ENCODE measurements around the gene HS2ST1.
"Not testable (repeated sequence)": the region's sequence is repeated elsewhere in the genome, so short reads cannot be mapped to it uniquely, and the experiment has no call there.

The HS2ST1 gene

GRCh38 chr1:86981482-86982213, 67.2 kb downstream of the HS2ST1 start:
- no peak for TF ChIP-seq FOXM1 (IDR thresholded peaks at IDR 0.05; ENCODE audit: borderline replicate concordance)
- TF ChIP-seq ELF4 (IDR thresholded peaks at IDR 0.05) = no peak
- TF ChIP-seq CTBP1 (IDR thresholded peaks at IDR 0.05; ENCODE audit: borderline replicate concordance) = no peak
- TF ChIP-seq ZNF384 (IDR thresholded peaks at IDR 0.05) = no peak
- TF ChIP-seq FOXK2 (IDR thresholded peaks at IDR 0.05) = no peak
- no peak for TF ChIP-seq SUZ12 (IDR thresholded peaks at IDR 0.05)
- TF ChIP-seq L3MBTL2 (conservative IDR thresholded peaks at IDR 0.05) = no peak
- no peak for TF ChIP-seq LEF1 (IDR thresholded peaks at IDR 0.05; ENCODE audit: borderline replicate concordance)
- TF ChIP-seq SP1 (IDR thresholded peaks at IDR 0.05) = no peak
- no peak for TF ChIP-seq HDGF (IDR thresholded peaks at IDR 0.05; ENCODE audit: borderline replicate concordance)
- TF ChIP-seq TARDBP (IDR thresholded peaks at IDR 0.05) = no peak
- TF ChIP-seq ARNT (IDR thresholded peaks at IDR 0.05) = no peak
- no peak for TF ChIP-seq FOXA1 (IDR thresholded peaks at IDR 0.05)
- TF ChIP-seq, protein P1, sequence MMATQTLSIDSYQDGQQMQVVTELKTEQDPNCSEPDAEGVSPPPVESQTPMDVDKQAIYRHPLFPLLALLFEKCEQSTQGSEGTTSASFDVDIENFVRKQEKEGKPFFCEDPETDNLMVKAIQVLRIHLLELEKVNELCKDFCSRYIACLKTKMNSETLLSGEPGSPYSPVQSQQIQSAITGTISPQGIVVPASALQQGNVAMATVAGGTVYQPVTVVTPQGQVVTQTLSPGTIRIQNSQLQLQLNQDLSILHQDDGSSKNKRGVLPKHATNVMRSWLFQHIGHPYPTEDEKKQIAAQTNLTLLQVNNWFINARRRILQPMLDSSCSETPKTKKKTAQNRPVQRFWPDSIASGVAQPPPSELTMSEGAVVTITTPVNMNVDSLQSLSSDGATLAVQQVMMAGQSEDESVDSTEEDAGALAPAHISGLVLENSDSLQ (IDR thresholded peaks at IDR 0.05) = no peak
- no peak for TF ChIP-seq BHLHE40 (IDR thresholded peaks at IDR 0.05; ENCODE audit: borderline replicate concordance)
- ChIA-PET POLR2A (no interaction called here), CTCF (interaction anchor here (0.6 kb wide), 1 partner anchor 15 kb away, joined by 3 read pairs; no protein-coding TSS in a partner anchor)
- no peak for DNase-seq (ENCODE audit: extremely low spot score)

- ChIA-PET POLR2A (interaction anchor here (0.6 to 1.1 kb wide), 2 partner anchors 10 to 70 kb away, joined by 3 to 4 read pairs; partner anchors contain the start of gene SELENOF), CTCF (interaction anchor here (0.6 to 1.3 kb wide), 2 partner anchors 92 to 145 kb away, joined by 5 to 6 read pairs; no protein-coding TSS in a partner anchor)
- DNase-seq (ENCODE audit: extremely low spot score) = not testable (repeated sequence)
Observed at GRCh38 chr1:86983677-86984076, 69.2 kb downstream of the HS2ST1 start.

- ChIA-PET POLR2A (interaction anchor here (1.0 kb wide), 1 partner anchor 39 kb away, joined by 3 read pairs; no protein-coding TSS in a partner anchor), CTCF (no interaction called here)
- DNase-seq (ENCODE audit: extremely low spot score) = no peak
- TF ChIP-seq SUZ12 (IDR thresholded peaks at IDR 0.05) (no peak), ZNF384 (IDR thresholded peaks at IDR 0.05) (no peak), HDGF (IDR thresholded peaks at IDR 0.05; ENCODE audit: borderline replicate concordance) (no peak), TARDBP (IDR thresholded peaks at IDR 0.05) (no peak), ELF4 (IDR thresholded peaks at IDR 0.05) (no peak), ARNT (IDR thresholded peaks at IDR 0.05) (no peak), FOXA1 (IDR thresholded peaks at IDR 0.05) (no peak), LEF1 (IDR thresholded peaks at IDR 0.05; ENCODE audit: borderline replicate concordance) (no peak), SP1 (IDR thresholded peaks at IDR 0.05) (no peak), CTBP1 (IDR thresholded peaks at IDR 0.05; ENCODE audit: borderline replicate concordance) (no peak)
Observed at GRCh38 chr1:86987446-86987845, 73.0 kb downstream of the HS2ST1 start.

GRCh38 chr1:86988835-86989234, 74.4 kb downstream of the HS2ST1 start:
- ChIA-PET POLR2A (no interaction called here), CTCF (no interaction called here)
- TF ChIP-seq NFRKB (IDR thresholded peaks at IDR 0.05) = no peak
- no peak for TF ChIP-seq ARNT (IDR thresholded peaks at IDR 0.05)
- no peak for TF ChIP-seq FOXM1 (IDR thresholded peaks at IDR 0.05; ENCODE audit: borderline replicate concordance)
- TF ChIP-seq BHLHE40 (IDR thresholded peaks at IDR 0.05; ENCODE audit: borderline replicate concordance) = no peak
- TF ChIP-seq ZNF384 (IDR thresholded peaks at IDR 0.05) = no peak
- no peak for TF ChIP-seq L3MBTL2 (conservative IDR thresholded peaks at IDR 0.05)
- no peak for DNase-seq (ENCODE audit: extremely low spot score)

- DNase-seq (ENCODE audit: extremely low spot score); POLR2A ChIA-PET; CTCF ChIA-PET: not testable (repeated sequence)
Observed at GRCh38 chr1:86989690-86990089, 75.3 kb downstream of the HS2ST1 start.

GRCh38 chr1:86990826-86991225, 76.4 kb downstream of the HS2ST1 start:
- ChIA-PET CTCF (no interaction called here), POLR2A (no interaction called here)
- DNase-seq (ENCODE audit: extremely low spot score) = no peak
- TF ChIP-seq SUZ12 (IDR thresholded peaks at IDR 0.05) = no peak
- TF ChIP-seq BHLHE40 (IDR thresholded peaks at IDR 0.05; ENCODE audit: borderline replicate concordance) = no peak
- TF ChIP-seq LEF1 (IDR thresholded peaks at IDR 0.05; ENCODE audit: borderline replicate concordance) = no peak
- TF ChIP-seq SP1 (IDR thresholded peaks at IDR 0.05) = no peak

DNA sequence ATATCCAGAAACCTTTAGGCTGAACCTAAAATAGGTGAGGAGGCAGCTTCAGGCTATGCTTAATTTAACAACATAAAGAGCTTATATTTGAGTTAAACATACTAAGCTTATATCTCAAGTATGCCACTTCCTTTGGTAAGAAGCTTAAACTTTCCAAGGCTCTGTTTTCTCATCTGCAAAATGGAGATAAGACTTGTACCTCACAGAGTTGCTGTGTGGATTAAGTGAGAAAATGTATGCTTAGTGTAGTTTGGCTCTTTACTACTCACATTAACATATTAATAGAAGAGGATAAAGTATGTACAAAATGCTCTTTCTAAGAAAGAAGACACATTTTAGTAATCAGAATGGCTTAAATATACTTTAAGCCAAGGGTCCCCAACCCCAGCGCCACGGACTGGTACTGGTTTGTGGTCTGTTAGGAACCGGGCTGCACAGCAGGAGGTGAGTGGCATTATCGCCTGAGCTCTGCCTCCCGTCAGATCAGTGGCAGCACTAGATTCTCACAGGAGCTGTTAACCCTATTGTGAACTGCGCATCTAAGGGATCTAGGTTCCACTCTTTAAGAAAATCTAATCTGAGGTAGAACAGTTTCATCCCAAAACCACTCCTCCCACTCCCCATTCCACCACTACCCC, 77.2 kb downstream of the HS2ST1 start:
- DNase-seq (ENCODE audit: extremely low spot score) = no peak
- CTCF ChIA-PET = no interaction called here
- TF ChIP-seq FOXK2 (IDR thresholded peaks at IDR 0.05) (no peak), SP1 (IDR thresholded peaks at IDR 0.05) (no peak), NFRKB (IDR thresholded peaks at IDR 0.05) (no peak), L3MBTL2 (conservative IDR thresholded peaks at IDR 0.05) (no peak), FOXA1 (IDR thresholded peaks at IDR 0.05) (no peak), BHLHE40 (IDR thresholded peaks at IDR 0.05; ENCODE audit: borderline replicate concordance) (no peak), CTBP1 (IDR thresholded peaks at IDR 0.05; ENCODE audit: borderline replicate concordance) (no peak), ELF4 (IDR thresholded peaks at IDR 0.05) (no peak), ZNF384 (IDR thresholded peaks at IDR 0.05) (no peak), LEF1 (IDR thresholded peaks at IDR 0.05; ENCODE audit: borderline replicate concordance) (no peak), TARDBP (IDR thresholded peaks at IDR 0.05) (no peak), ARNT (IDR thresholded peaks at IDR 0.05) (no peak), SUZ12 (IDR thresholded peaks at IDR 0.05) (no peak), HDGF (IDR thresholded peaks at IDR 0.05; ENCODE audit: borderline replicate concordance) (no peak), FOXM1 (IDR thresholded peaks at IDR 0.05; ENCODE audit: borderline replicate concordance) (no peak)
- TF ChIP-seq, protein P1 (IDR thresholded peaks at IDR 0.05) = no peak
- POLR2A ChIA-PET = no interaction called here
